GM12873 (cell line): ENCODE data around the gene SHD.

Source experiments
- CTCF ChIP-seq: IDR thresholded peaks from 2 replicates; pipeline ENCODE4 v1.5.1; 2012; ENCODE audit warnings: low read depth, mild to moderate bottlenecking, moderate library complexity, low read length, control low read depth; ENCODE audit not compliant: insufficient read depth; ENCODE audit errors: missing control alignments

Gene SHD

GRCh38 chr19:4278419-4279266, at the start of gene SHD:
TSS of gene SHD (plus strand) at chr19:4279266. CDS start at chr19:4280064, 798 bp downstream.
- TF ChIP-seq CTCF, result no peak

- peak; percentile 4 for TF ChIP-seq CTCF
These were observed 46.3 kb upstream of the SHD start for GRCh38 chr19:4232614-4233281.

- TF ChIP-seq CTCF, result peak; percentile 97
These were observed 45.7 kb upstream of the SHD start for GRCh38 chr19:4233282-4233853.

GRCh38 chr19:4234142-4234861, 44.8 kb upstream of the SHD start:
- no peak for TF ChIP-seq CTCF

- no peak for TF ChIP-seq CTCF
These were observed 44.2 kb upstream of the SHD start for GRCh38 chr19:4234862-4235201.

GRCh38 chr19:4238831-4239230, 40.2 kb upstream of the SHD start:
- TF ChIP-seq CTCF, result no peak
